ENCODE data around the gene PACRG.

GRCh38 chr6:163133017-163133416 is 405.2 kb downstream of the PACRG start:
- TF ChIP-seq CTCF (conservative IDR thresholded peaks at IDR 0.05; ENCODE audit: low read length) (no peak), EZH2phosphoT487 (IDR thresholded peaks at IDR 0.05; ENCODE audit: borderline replicate concordance, low read depth, low read length) (no peak)

Measured in OCI-LY7 (cell line).